ENCODE data around the gene TNS4. TPM values are rescaled to one million over a fixed set of nuclear protein-coding genes. Genes with fewer than 3 reads are reported as not detected.
A peak's percentile ranks its signal among the peaks of the same experiment; 100 is the strongest.

The TNS4 gene
- total and polyA plus RNA-seq, 2 of the 4 experiments (the other 2 are of a cell fraction), result not detected

GRCh38 chr17:40456396-40456951 lies 44.9 kb downstream of the TNS4 start:
- no peak overlapping the region for H4K5ac ChIP-seq (ENCODE audit: low read depth, low read length)
- peak overlapping the region; percentile 87 for H2AK5ac ChIP-seq (ENCODE audit: low read depth, low read length)
- peak overlapping the region in 1 of 2 experiments; percentile 33; a peak in 2 of 4 replicates for H4K8ac ChIP-seq (ENCODE audit: low read depth in 2 of 2, low read length in 2 of 2)
- H3K4me3 ChIP-seq (ENCODE audit: insufficient read depth, low read depth, low read length), result no peak overlapping the region
- H3K56ac ChIP-seq (ENCODE audit: extremely low read depth, insufficient read depth, low read length), result no peak overlapping the region
- H3K18ac ChIP-seq (ENCODE audit: low read depth, low read length), result peak overlapping the region; percentile 9; the same call in 1 of the 2 replicates
- H4K20me1 ChIP-seq (ENCODE audit: insufficient read depth, low read length), result peaks cover 66% of the 10 kb centered on the region
- peaks cover 48% of the 10 kb centered on the region for H3K4me1 ChIP-seq (ENCODE audit: control insufficient read depth, insufficient read depth, low read length)
- H3K27ac ChIP-seq (ENCODE audit: insufficient read depth, low read length), result peak overlapping the region; percentile 31
- in situ Hi-C loops (cut with MboI; ENCODE audit: low sequenced_read_pairs), result no loop called here
- WGBS, 2 experiments (ENCODE audit: extremely low coverage in 2 of 2, insufficient read length in 1 of 2), result 9% methylated on average over 3 of the region's 16 CpGs; no CpG with 5 or more reads in 1 of the 2 experiments
- H3K9me3 ChIP-seq (ENCODE audit: control insufficient read depth, insufficient read depth, low read length), result no peaks in the 10 kb centered on the region
- CTCF ChIA-PET, result interaction anchor here (1.5 kb wide), 1 partner anchor 104 kb away, joined by 3 read pairs; no protein-coding TSS in a partner anchor
- DNase-seq, result no peak
- dilution Hi-C loops (cut with HindIII; ENCODE audit: low sequenced_read_pairs, unreplicated experiment), result no loop called here
- 0 out of 2 replicates have a peak overlapping the region, but pooled peaks have one; percentile 3 for H2BK120ac ChIP-seq (ENCODE audit: low read depth, low read length)
- H3K4ac ChIP-seq (ENCODE audit: low read depth, low read length), result peak overlapping the region; percentile 18; the same call in 1 of the 2 replicates
- H3K9ac ChIP-seq (ENCODE audit: low read depth, low read length), result no peak overlapping the region
- H2BK20ac ChIP-seq (ENCODE audit: low read depth, low read length), result no peak overlapping the region; the same call in 1 of the 2 replicates
- peak overlapping the region; percentile 11 for H3K14ac ChIP-seq (replicated peaks; ENCODE audit: low read depth, low read length)
- peak overlapping the region; percentile 74; the same call in 1 of the 2 replicates for H4K91ac ChIP-seq (ENCODE audit: insufficient read depth, low read depth, low read length)
- intact Hi-C loops (cut with micrococcal nuclease), result no loop called here
- peak overlapping the region; percentile 45 for H2BK5ac ChIP-seq (ENCODE audit: low read depth, low read length, poor library complexity, severe bottlenecking)
- H3K27me3 ChIP-seq (ENCODE audit: control insufficient read depth, insufficient read depth, low read length), result no peaks in the 10 kb centered on the region
- no peak overlapping the region; the same call in 1 of the 2 replicates for H3K23ac ChIP-seq (ENCODE audit: low read depth, low read length)
- ATAC-seq (ENCODE audit: low read depth), result no peak
- H3K9me1 ChIP-seq (ENCODE audit: insufficient read depth, low read length), result peaks cover 50% of the 10 kb centered on the region
- H2AK9ac ChIP-seq (replicated peaks; ENCODE audit: low read depth, low read length, poor library complexity), result no peak overlapping the region
- no peak overlapping the region for H2BK15ac ChIP-seq (ENCODE audit: low read depth, low read length)
- TF ChIP-seq MAZ (IDR thresholded peaks at IDR 0.05; ENCODE audit: borderline replicate concordance, low read depth, low read length), result no peak
- no peak for TF ChIP-seq MAFK (IDR thresholded peaks at IDR 0.05; ENCODE audit: low read depth, low read length)
- TF ChIP-seq USF2 (IDR thresholded peaks at IDR 0.05; ENCODE audit: low read depth, low read length), result no peak
- no peak for TF ChIP-seq BHLHE40 (IDR thresholded peaks at IDR 0.05; ENCODE audit: low read depth, low read length)
- no peak for TF ChIP-seq CEBPB (IDR thresholded peaks at IDR 0.05; ENCODE audit: low read depth, low read length)
- no peak for TF ChIP-seq ELK1 (IDR thresholded peaks at IDR 0.05; ENCODE audit: borderline replicate concordance, low read depth, low read length)
- no peak for TF ChIP-seq POLR2A (IDR thresholded peaks at IDR 0.05; ENCODE audit: low read depth, low read length)
- no peak for TF ChIP-seq MXI1 (IDR thresholded peaks at IDR 0.05; ENCODE audit: borderline replicate concordance, low read depth, low read length)
- no TSS peak for BruUV-seq (replicated peaks)
- no peak overlapping the region for H3K4me2 ChIP-seq (ENCODE audit: low read depth, low read length)
- peaks cover 8 to 68% of the 10 kb centered on the region in 2 experiments for H3K79me1 ChIP-seq (ENCODE audit: low read depth in 1 of 2, low read length in 2 of 2)
- POLR2A ChIA-PET (ENCODE audit: unreplicated experiment), result no interaction called here
- H2AFZ ChIP-seq (replicated peaks; ENCODE audit: low read length, poor library complexity), result no peak overlapping the region
- peaks cover 69% of the 10 kb centered on the region for H3K36me3 ChIP-seq (ENCODE audit: control insufficient read depth, insufficient read depth, low read length)
